Thoracic aorta (tissue), 2 donors: ENCODE data around the gene DDIT4. TPM values are rescaled to one million over a fixed set of nuclear protein-coding genes. Genes with fewer than 3 reads are reported as not detected.
A peak's percentile ranks its signal among the peaks of the same experiment; 100 is the strongest.

Source experiments
- ATAC-seq: fragments of 150-250 bp; one replicate; pipeline ENCODE4 v1.8.0; 2017; ENCODE audit warnings: low read depth; ENCODE audit not compliant: insufficient number of reproducible peaks, low FRiP score
- DNase-seq: peaks from one replicate; pipeline ENCODE4 v3.0.0-alpha.2; 2020; ENCODE audit warnings: low spot score
- H3K27ac ChIP-seq, 2 donors: fragments of 200-600 bp; sonication (generic); 1 replicate in 1 of 2; 2 replicates in 1 of 2; pipeline ENCODE4 v1.5.1; 2016; ENCODE audit warnings: mild to moderate bottlenecking in 2 of 2, moderate library complexity in 2 of 2
- H3K27me3 ChIP-seq: fragments of 200-600 bp; sonication (generic); replicated peaks from 2 replicates; pipeline ENCODE4 v1.6.0; 2016; ENCODE audit warnings: mild to moderate bottlenecking; ENCODE audit not compliant: insufficient read depth
- H3K36me3 ChIP-seq: fragments of 200-600 bp; sonication (generic); one replicate; pipeline ENCODE4 v1.5.1; 2016
- H3K4me1 ChIP-seq, 2 donors: fragments of 200-600 bp; sonication (generic); 1 replicate in 1 of 2; 2 replicates in 1 of 2; pipeline versions ENCODE4 v1.5.1 to v1.6.0; 2016; ENCODE audit warnings: low read depth in 2 of 2, mild to moderate bottlenecking in 1 of 2; ENCODE audit not compliant: control insufficient read depth in 1 of 2
- H3K4me3 ChIP-seq: fragments of 200-600 bp; sonication (generic); 2 replicates; pipeline ENCODE4 v1.5.1; 2016; ENCODE audit warnings: mild to moderate bottlenecking
- H3K9me3 ChIP-seq: fragments of 200-600 bp; sonication (generic); 2 replicates; pipeline ENCODE4 v1.5.1; 2016
- CTCF ChIP-seq: fragments of 200-600 bp; sonication (generic); IDR thresholded peaks from one replicate; pipeline ENCODE4 v1.5.1; 2019; ENCODE audit warnings: antibody characterized with exemption
- total RNA-seq, 2 donors: library from RNA; depleted of rRNA; stranded (reverse); fragments of >200 nt; gene quantifications; one replicate each; pipeline versions ENCODE4 v1.1.0 to v1.2.3, GENCODE V29; 2016

The DDIT4 gene
- total RNA-seq, 2 donors from 2014 or later = 163 to 374 TPM

GRCh38 chr10:72316748-72317435 is 43.2 kb downstream of the DDIT4 start:
- Histone ChIP-seq H3K27ac (peak overlapping the region; percentile 43 to 58), H3K36me3 (no peaks in the 10 kb centered on the region), H3K4me3 (no peak overlapping the region), H3K4me1 (peaks cover 39 to 56% of the 10 kb centered on the region in 2 donors), H3K27me3 (no peaks in the 10 kb centered on the region), H3K9me3 (no peaks in the 10 kb centered on the region)
- DNase-seq (no peak), ATAC-seq (no peak)
- TF ChIP-seq CTCF = no peak

- no peak for TF ChIP-seq CTCF
- Histone ChIP-seq H3K27ac (peak overlapping the region; percentile 75 to 77), H3K27me3 (no peaks in the 10 kb centered on the region), H3K4me1 (peaks cover 39 to 56% of the 10 kb centered on the region in 2 donors), H3K9me3 (no peaks in the 10 kb centered on the region), H3K4me3 (peak overlapping the region; percentile 72), H3K36me3 (no peaks in the 10 kb centered on the region)
- DNase-seq (no peak), ATAC-seq (no peak)
These were observed 44.9 kb downstream of the DDIT4 start for GRCh38 chr10:72318418-72319262.

- TF ChIP-seq CTCF = peak; percentile 9
- DNase-seq = peak; percentile 52
These were observed 45.9 kb downstream of the DDIT4 start for GRCh38 chr10:72319416-72320254.

GRCh38 chr10:72320676-72321247 is 47.0 kb downstream of the DDIT4 start:
- peak; percentile 44 for ATAC-seq
- peaks cover 40 to 53% of the 10 kb centered on the region in 2 donors for H3K4me1 ChIP-seq

More at GRCh38 chr10:72319416-72320254, 45.9 kb downstream of the DDIT4 start:
- Histone ChIP-seq H3K4me3 (peak overlapping the region; percentile 72), H3K9me3 (no peaks in the 10 kb centered on the region), H3K27me3 (no peaks in the 10 kb centered on the region), H3K27ac (peak overlapping the region; percentile 75 to 77), H3K36me3 (no peaks in the 10 kb centered on the region), H3K4me1 (peaks cover 39 to 53% of the 10 kb centered on the region in 2 donors)
- ATAC-seq = peak; percentile 63

More at GRCh38 chr10:72320676-72321247, 47.0 kb downstream of the DDIT4 start:
- DNase-seq = peak; percentile 63
- Histone ChIP-seq H3K4me3 (no peak overlapping the region), H3K27me3 (no peaks in the 10 kb centered on the region), H3K9me3 (no peaks in the 10 kb centered on the region), H3K27ac (peak overlapping the region; percentile 75 to 76), H3K36me3 (no peaks in the 10 kb centered on the region)
- no peak for TF ChIP-seq CTCF
